Tibial nerve (tissue), 4 donors: ENCODE data around the gene LRCOL1. TPM values are rescaled to one million over a fixed set of nuclear protein-coding genes. Genes with fewer than 3 reads are reported as not detected.

ENCODE experiments used
- DNase-seq, 2 donors: peaks; one replicate each; pipeline ENCODE4 v3.0.0-alpha.2; 2019; ENCODE audit warnings: low spot score in 2 of 2
- H3K27ac ChIP-seq, 4 donors: fragments of 200-600 bp; sonication (generic) in 3 of 4; one replicate each; pipeline ENCODE4 v1.5.1; 2017 to 2019; ENCODE audit warnings: mild to moderate bottlenecking in 1 of 4
- H3K27me3 ChIP-seq, 2 donors: fragments of 200-600 bp; sonication (generic) in 1 of 2; one replicate each; pipeline versions ENCODE4 v1.5.1 to v1.6.0; 2017 to 2019
- H3K36me3 ChIP-seq, 3 donors: fragments of 200-600 bp; sonication (generic); one replicate each; pipeline ENCODE4 v1.5.1; 2018 to 2019
- H3K4me1 ChIP-seq, 4 donors: fragments of 200-600 bp; sonication (generic) in 3 of 4; one replicate each; pipeline ENCODE4 v1.5.1; 2017 to 2019
- H3K4me3 ChIP-seq, 4 donors: fragments of 200-600 bp; sonication (generic) in 3 of 4; one replicate each; pipeline ENCODE4 v1.5.1; 2017 to 2019; ENCODE audit warnings: mild to moderate bottlenecking in 1 of 4, moderate library complexity in 1 of 4
- H3K9me3 ChIP-seq, 4 donors: fragments of 200-600 bp; sonication (generic) in 3 of 4; one replicate each; pipeline ENCODE4 v1.5.1; 2017 to 2019
- EP300 ChIP-seq, 2 donors: sonication (generic); formaldehyde crosslinking; IDR thresholded peaks; one replicate each; pipeline ENCODE4 v1.6.1; 2017; ENCODE audit warnings: antibody characterized with exemption in 2 of 2, mild to moderate bottlenecking in 1 of 2
- POLR2A ChIP-seq, 2 donors: fragments of 450-650 bp; IDR thresholded peaks; one replicate each; pipeline ENCODE4 v1.6.1; 2017; ENCODE audit warnings: antibody characterized with exemption in 2 of 2, mild to moderate bottlenecking in 2 of 2, moderate library complexity in 2 of 2
- WGBS, 2 donors: methylation state at CpG; one replicate each; pipeline ENCODE4 v1.1.5; 2018; 5-methylcytosine and 5-hydroxymethylcytosine counted together
- total RNA-seq, 4 donors: library from RNA; depleted of rRNA; stranded (reverse); fragments of >200 nt; gene quantifications; one replicate each; pipeline ENCODE4 v1.1.0, GENCODE V29; 2016
- TF ChIP-seq, protein P1 (sequence below), 5 experiments: fragments of 200-600 bp in 3 of 5; fragments of 450-650 bp in 2 of 5; sonication (generic) in 3 of 5; IDR thresholded peaks; one replicate each; pipeline ENCODE4 v1.5.1; 2016 to 2019; ENCODE audit warnings: antibody characterized with exemption in 5 of 5, mild to moderate bottlenecking in 3 of 5, moderate library complexity in 2 of 5

Gene LRCOL1
- total RNA-seq, 4 donors from 2014 or later = not detected

DNA sequence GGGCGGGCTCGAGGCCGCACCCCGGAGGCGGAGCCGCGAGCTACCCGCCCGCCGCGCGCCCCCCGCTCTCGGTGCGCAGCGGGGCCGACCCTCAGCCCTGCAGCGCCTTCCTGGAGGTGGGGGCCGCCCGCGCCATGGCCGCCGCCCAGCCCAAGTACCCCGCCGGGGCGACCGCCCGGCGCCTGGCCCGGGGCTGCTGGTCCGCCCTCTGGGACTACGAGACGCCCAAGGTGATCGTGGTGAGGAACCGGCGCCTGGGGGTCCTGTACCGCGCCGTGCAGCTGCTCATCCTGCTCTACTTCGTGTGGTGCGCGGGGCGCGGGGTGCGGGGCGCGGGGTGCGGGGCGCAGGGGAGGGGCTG, 8.3 kb upstream of the LRCOL1 start, which contains the start of gene P2RX2:
Gene P2RX2 (plus strand): TSS at position 94 of the 361 bp plus-strand sequence. CDS start 41 bp downstream, at position 135.
- Histone ChIP-seq H3K4me3 (peak within 1 kb of the TSS in 1 of 4 donors; percentile 2), H3K4me1 (peaks cover 0 to 38% (median 13%) of the 10 kb centered on the region in 4 donors), H3K27ac (no peak within 1 kb of the TSS), H3K9me3 (peaks cover 0 to 20% (median 3%) of the 10 kb centered on the region in 4 donors), H3K36me3 (peaks cover 0 to 1% (median 0%) of the 10 kb centered on the region in 3 donors), H3K27me3 (peaks cover 6 to 54% of the 10 kb centered on the region in 2 donors)
- DNase-seq = no peak
- 9% methylated on average over 28 of the region's 49 CpGs; no CpG with 5 or more reads in 1 of the 2 donors for WGBS, 2 donors
- TF ChIP-seq POLR2A (IDR thresholded peaks at IDR 0.05) = no peak
- TF ChIP-seq, protein P1, sequence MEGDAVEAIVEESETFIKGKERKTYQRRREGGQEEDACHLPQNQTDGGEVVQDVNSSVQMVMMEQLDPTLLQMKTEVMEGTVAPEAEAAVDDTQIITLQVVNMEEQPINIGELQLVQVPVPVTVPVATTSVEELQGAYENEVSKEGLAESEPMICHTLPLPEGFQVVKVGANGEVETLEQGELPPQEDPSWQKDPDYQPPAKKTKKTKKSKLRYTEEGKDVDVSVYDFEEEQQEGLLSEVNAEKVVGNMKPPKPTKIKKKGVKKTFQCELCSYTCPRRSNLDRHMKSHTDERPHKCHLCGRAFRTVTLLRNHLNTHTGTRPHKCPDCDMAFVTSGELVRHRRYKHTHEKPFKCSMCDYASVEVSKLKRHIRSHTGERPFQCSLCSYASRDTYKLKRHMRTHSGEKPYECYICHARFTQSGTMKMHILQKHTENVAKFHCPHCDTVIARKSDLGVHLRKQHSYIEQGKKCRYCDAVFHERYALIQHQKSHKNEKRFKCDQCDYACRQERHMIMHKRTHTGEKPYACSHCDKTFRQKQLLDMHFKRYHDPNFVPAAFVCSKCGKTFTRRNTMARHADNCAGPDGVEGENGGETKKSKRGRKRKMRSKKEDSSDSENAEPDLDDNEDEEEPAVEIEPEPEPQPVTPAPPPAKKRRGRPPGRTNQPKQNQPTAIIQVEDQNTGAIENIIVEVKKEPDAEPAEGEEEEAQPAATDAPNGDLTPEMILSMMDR (IDR thresholded peaks at IDR 0.05) = no peak
- no peak for TF ChIP-seq EP300 (IDR thresholded peaks at IDR 0.05)

- Histone ChIP-seq H3K9me3 (peaks cover 0 to 20% (median 3%) of the 10 kb centered on the region in 4 donors), H3K27ac (no peak overlapping the region), H3K36me3 (no peaks in the 10 kb centered on the region), H3K4me3 (peak overlapping the region in 1 of 4 donors; percentile 2), H3K27me3 (peaks cover 6 to 54% of the 10 kb centered on the region in 2 donors), H3K4me1 (peaks cover 0 to 36% (median 13%) of the 10 kb centered on the region in 4 donors)
- TF ChIP-seq POLR2A (IDR thresholded peaks at IDR 0.05) = no peak
- 9 to 12% methylated on average over 27 to 38 of the region's 51 CpGs for WGBS, 2 donors
- DNase-seq = no peak
These were observed 7.7 kb upstream of the LRCOL1 start for GRCh38 chr12:132617822-132618682.

- H3K36me3 ChIP-seq = no peaks in the 10 kb centered on the region
- H3K4me3 ChIP-seq = no peak overlapping the region
- H3K4me1 ChIP-seq = peaks cover 0 to 27% (median 9%) of the 10 kb centered on the region in 4 donors
- H3K27ac ChIP-seq = no peak overlapping the region
- 90% methylated on average over 4 of the region's 4 CpGs for WGBS, 2 donors
- H3K9me3 ChIP-seq = peaks cover 0 to 20% (median 3%) of the 10 kb centered on the region in 4 donors
- DNase-seq = no peak
- TF ChIP-seq EP300 (IDR thresholded peaks at IDR 0.05) = no peak
- no peak for TF ChIP-seq POLR2A (IDR thresholded peaks at IDR 0.05)
- TF ChIP-seq, protein P1 (IDR thresholded peaks at IDR 0.05) = no peak
- H3K27me3 ChIP-seq = peaks cover 6 to 58% of the 10 kb centered on the region in 2 donors
These were observed 6.8 kb upstream of the LRCOL1 start for GRCh38 chr12:132617135-132617701.

DNA sequence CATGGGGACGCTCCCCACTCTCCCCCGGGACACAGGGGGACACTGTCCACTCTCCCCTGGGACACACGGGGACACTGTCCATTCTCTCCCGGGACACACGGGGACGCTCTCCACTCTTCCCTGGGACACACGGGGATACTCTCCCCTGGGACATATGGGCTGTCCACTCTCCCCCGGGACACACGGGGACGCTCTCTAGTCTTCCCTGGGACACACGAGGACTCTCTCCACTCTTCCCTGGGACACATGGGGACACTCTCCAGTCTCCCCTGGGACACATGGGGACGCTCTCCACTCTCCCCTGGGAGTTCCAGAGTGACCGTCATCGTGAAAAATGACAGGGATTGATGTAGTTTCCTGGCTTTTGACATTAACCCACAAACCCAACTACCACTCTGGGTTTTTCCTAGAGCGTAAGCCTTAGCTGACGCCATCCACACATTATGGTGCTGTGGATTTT, 5.2 kb upstream of the LRCOL1 start:
- Histone ChIP-seq H3K4me3 (no peak overlapping the region), H3K27me3 (peaks cover 6 to 66% of the 10 kb centered on the region in 2 donors), H3K36me3 (no peaks in the 10 kb centered on the region), H3K27ac (no peak overlapping the region), H3K9me3 (peaks cover 0 to 31% (median 3%) of the 10 kb centered on the region in 4 donors), H3K4me1 (peaks cover 0 to 26% (median 8%) of the 10 kb centered on the region in 4 donors)
- WGBS, 2 donors = 79 to 80% methylated on average over 16 of the region's 16 CpGs
- no peak for DNase-seq
- TF ChIP-seq, protein P1 (IDR thresholded peaks at IDR 0.05) = no peak
- no peak for TF ChIP-seq EP300 (IDR thresholded peaks at IDR 0.05)
- no peak for TF ChIP-seq POLR2A (IDR thresholded peaks at IDR 0.05)

GRCh38 chr12:132614861-132615578, 4.6 kb upstream of the LRCOL1 start:
- H3K9me3 ChIP-seq = peaks cover 0 to 31% (median 3%) of the 10 kb centered on the region in 4 donors
- peaks cover 0 to 32% (median 9%) of the 10 kb centered on the region in 4 donors for H3K4me1 ChIP-seq
- H3K27ac ChIP-seq = no peak overlapping the region
- WGBS, 2 donors = 22 to 27% methylated on average over 18 of the region's 18 CpGs
- TF ChIP-seq, protein P1 (IDR thresholded peaks at IDR 0.05) = peak; percentile 82 to 88 (median 84)
- TF ChIP-seq POLR2A (IDR thresholded peaks at IDR 0.05) (no peak), EP300 (IDR thresholded peaks at IDR 0.05) (no peak)
- H3K36me3 ChIP-seq = no peaks in the 10 kb centered on the region
- DNase-seq = peak; percentile 60 to 76
- H3K27me3 ChIP-seq = peaks cover 6 to 66% of the 10 kb centered on the region in 2 donors
- H3K4me3 ChIP-seq = no peak overlapping the region
